VCaP (cell line): ENCODE measurements around the gene AUTS2.

Source experiments
- H3K27ac ChIP-seq: fragments of 450-650 bp; 2 replicates; pipeline ENCODE4 v1.5.1; 2017
- TF ChIP-seq, protein P1 (sequence below): fragments of 450-650 bp; conservative IDR thresholded peaks from 2 replicates; pipeline ENCODE4 v1.5.1; 2017; ENCODE audit warnings: mild to moderate bottlenecking, moderate library complexity

AUTS2 gene

DNA sequence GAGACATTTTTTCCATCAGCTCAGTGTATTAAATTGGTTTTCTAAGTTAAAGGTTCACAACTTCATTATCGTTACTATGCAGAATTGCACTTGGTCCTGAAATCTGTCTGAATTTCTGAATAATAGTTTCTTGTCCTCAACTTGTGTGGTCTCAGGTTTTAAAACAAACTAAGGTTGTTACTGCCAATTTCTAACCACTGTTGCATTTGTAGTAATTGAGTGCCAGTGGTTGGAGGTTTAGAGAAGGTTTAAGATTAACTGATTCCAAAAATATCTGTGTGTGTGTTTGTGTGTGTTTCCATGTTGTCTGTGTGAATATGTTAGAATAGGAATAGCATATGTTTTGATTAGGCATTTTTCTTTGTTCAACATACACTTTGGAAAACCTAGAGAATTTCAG lies 395.9 kb downstream of the AUTS2 start:
- TF ChIP-seq, protein P1, sequence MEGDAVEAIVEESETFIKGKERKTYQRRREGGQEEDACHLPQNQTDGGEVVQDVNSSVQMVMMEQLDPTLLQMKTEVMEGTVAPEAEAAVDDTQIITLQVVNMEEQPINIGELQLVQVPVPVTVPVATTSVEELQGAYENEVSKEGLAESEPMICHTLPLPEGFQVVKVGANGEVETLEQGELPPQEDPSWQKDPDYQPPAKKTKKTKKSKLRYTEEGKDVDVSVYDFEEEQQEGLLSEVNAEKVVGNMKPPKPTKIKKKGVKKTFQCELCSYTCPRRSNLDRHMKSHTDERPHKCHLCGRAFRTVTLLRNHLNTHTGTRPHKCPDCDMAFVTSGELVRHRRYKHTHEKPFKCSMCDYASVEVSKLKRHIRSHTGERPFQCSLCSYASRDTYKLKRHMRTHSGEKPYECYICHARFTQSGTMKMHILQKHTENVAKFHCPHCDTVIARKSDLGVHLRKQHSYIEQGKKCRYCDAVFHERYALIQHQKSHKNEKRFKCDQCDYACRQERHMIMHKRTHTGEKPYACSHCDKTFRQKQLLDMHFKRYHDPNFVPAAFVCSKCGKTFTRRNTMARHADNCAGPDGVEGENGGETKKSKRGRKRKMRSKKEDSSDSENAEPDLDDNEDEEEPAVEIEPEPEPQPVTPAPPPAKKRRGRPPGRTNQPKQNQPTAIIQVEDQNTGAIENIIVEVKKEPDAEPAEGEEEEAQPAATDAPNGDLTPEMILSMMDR: no peak
- peak overlapping the region; percentile 60 for H3K27ac ChIP-seq

DNA sequence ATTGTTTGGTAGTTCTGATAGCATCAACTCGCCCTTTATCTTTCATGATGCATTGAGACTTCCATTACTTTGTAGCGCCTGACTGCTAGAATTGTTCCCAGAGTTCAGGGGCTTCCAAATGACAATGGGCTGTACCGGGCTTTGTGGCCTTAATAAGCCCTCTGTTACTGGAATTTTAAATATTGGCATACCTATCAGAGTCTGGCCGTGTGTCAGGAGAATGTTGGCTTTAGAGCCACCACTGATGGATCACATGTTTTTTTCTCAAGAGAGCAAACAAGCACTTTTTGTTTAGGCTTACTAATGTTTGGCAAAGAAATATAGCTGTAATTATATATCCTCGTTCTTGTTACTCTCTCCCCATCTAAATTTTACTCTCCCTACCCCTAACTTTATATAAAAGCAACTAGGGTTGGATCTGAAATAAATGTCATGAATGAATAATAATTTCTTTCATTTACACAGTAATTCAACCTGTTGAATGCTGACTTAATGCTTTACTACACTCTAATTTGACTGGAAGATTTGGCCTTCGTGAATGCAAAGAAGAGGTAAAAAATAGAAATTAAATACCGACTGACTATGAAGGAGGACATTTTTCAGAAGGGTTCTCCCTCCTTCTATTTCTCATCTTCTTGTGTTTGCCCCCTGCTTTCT lies 396.7 kb downstream of the AUTS2 start:
- peak overlapping the region; percentile 60 for H3K27ac ChIP-seq
- TF ChIP-seq, protein P1: no peak

DNA sequence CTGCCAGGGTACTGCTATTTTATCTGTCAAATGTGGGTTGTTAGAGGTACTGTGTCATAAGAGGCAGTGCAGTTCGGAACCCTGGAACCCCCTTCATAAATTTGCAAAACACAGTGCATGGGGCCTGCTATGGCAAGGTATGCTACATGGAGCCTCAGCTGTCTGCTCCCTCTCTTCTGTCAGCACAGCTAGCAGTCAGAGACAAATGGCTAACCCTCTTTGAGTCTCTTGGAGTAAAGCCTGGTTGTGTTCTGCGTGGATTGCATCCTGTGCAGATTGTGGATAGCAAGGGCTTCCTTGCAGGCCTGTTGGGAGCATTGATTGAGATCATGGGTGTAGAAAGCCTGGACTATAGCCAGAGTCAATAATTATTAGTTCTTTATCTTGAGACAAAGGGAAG lies 397.8 kb downstream of the AUTS2 start:
- H3K27ac ChIP-seq: peak overlapping the region; percentile 60
- TF ChIP-seq, protein P1: no peak

DNA sequence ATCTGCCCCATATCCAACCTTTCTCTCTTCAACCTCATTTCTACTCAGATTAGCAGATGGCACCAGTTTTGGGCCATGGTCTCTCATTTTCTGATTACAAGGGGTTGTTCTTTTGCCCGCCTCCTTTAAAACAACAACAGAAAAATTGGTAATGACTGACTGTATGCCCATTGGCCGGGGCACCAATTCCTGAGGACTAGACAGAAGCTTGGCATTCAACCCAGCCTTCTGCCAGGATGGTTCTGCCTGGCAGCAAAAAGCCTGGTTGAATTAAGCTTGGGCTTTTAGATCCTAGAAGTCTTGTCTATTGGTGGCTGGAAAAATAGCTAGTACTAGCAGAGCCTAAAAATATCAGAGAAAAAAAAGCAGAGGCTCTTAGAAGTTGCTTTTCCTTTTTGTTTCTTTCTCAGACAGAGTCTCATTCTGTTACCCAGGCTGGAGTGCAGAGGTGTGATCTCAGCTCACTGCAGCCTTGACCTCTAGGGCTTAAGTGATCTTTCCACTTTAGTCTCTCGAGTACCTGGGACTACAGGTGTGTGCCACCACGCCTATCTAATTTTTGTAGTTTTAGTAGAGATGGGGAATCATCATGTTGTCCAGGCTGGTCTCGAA lies 402.6 kb downstream of the AUTS2 start:
- no peak overlapping the region for H3K27ac ChIP-seq
- TF ChIP-seq, protein P1: no peak

DNA sequence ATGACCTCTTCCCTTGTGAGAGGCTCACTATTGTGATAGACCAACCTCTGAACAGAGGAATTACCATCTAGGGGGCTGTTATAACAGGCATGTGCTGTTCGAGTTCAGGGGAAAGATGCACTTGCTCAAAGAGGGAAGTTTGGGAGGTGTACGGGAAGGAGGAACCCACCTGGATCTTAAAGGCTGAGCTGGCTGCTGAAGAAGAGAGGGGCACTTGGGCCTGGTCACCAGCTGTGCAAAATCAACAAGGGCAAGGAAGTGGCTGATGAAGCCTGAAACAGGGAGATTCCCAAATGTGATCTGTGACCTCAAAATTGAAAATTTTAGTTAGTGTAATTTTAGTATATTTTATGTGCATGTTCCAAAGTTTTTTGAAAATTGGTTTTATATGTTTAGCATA lies 407.2 kb downstream of the AUTS2 start:
- TF ChIP-seq, protein P1: no peak
- H3K27ac ChIP-seq: no peak overlapping the region

DNA sequence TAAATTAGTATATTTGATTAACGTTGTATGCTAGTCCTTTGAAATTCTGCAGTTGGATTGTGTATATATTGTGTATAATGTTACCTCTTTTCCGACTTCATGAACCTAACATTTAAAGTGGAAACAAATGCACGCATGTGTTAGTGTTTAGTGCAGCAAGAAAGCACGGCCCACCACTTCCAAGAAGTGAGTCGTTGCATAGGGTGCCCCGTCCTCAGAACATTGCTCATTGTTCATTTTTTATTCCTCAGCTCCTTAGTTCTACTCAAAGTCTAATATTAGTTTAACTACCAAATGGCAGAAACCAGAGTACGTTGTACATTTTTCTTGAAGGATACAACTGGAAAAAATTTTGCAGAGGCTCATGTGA lies 407.6 kb downstream of the AUTS2 start:
- H3K27ac ChIP-seq: no peak overlapping the region

DNA sequence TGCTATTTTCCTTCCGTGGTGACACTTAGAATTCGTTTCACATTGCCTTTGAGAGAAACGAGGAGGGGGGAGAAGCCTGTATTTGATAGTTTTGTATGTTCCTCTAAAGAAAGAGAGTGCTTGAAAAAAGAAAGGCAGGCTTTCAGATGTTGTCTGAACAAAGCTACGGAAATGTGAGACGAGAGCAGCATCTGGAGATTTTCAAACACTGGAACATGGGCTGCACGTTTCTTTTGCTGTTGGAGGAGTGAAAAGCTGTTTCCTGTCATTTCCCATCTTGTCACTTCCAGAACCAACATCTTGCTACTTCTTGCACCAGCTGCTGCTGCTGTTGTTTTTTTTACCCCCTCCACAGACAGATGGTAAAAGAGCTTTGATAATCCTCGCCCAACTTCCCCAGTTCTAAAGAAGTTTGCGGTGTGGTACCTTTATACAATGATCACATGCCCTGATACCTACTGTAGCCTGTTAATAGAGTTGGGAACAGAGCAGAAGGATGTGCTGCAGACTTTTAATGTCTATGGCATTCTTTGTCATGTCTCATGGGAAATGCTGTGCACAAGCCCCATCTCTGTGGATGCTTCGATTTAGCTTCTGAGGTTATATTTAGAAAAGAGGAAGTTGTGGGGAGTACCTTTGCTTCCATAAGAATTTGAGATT lies 408.1 kb downstream of the AUTS2 start:
- TF ChIP-seq, protein P1: no peak
- H3K27ac ChIP-seq: no peak overlapping the region

More for the DNA sequence above, 407.6 kb downstream of the AUTS2 start:
- TF ChIP-seq, protein P1: no peak
